Mucosa of descending colon (tissue), 3 donors: ENCODE data around the gene FGF19. TPM values are rescaled to one million over a fixed set of nuclear protein-coding genes. Genes with fewer than 3 reads are reported as not detected.

Source experiments
- ATAC-seq: fragments of 200-7000 bp; cut with Tn5 transposase; one replicate; pipeline ENCODE4 v1.9.1; 2020; ENCODE audit warnings: mild to moderate bottlenecking, moderate library complexity
- DNase-seq, 3 donors: peaks; one replicate each; pipeline ENCODE4 v3.0.0-alpha.2; 2020
- H3K36me3 ChIP-seq: fragments of 200-600 bp; one replicate; pipeline ENCODE4 v1.8.0; 2021; ENCODE audit warnings: low read depth, mild to moderate bottlenecking
- H3K4me1 ChIP-seq: fragments of 200-600 bp; one replicate; pipeline ENCODE4 v1.8.0; 2021; ENCODE audit warnings: low read depth, mild to moderate bottlenecking
- H3K4me3 ChIP-seq: fragments of 200-600 bp; one replicate; pipeline ENCODE4 v1.8.0; 2021; ENCODE audit warnings: mild to moderate bottlenecking
- H3K9me3 ChIP-seq: fragments of 200-600 bp; one replicate; pipeline ENCODE4 v1.8.0; 2021; ENCODE audit warnings: mild to moderate bottlenecking
- intact Hi-C, 2 donors: fragments of 100-400 bp; cut with DNase I in 1 of 2; cut with micrococcal nuclease in 1 of 2; formaldehyde crosslinking; loops; one replicate each; pipeline versions ENCODE4 v1.11.0 to v1.11.1; 2022; cut with DNase I, micrococcal nuclease
- total RNA-seq, 3 donors: library from RNA; stranded (reverse); fragmentation: NEBNext Ultra II Directional in 2 of 3; extraction: Animal tissue kit (Norgen Biotek cat#: 25700) in 2 of 3; gene quantifications; one replicate each; pipeline versions ENCODE4 v1.2.1 to v1.2.4, GENCODE V29; 2021 to 2023
- TF ChIP-seq, protein P1 (sequence below): fragments of 200-600 bp; IDR thresholded peaks from one replicate; pipeline ENCODE4 v1.8.0; 2022; ENCODE audit warnings: antibody characterized with exemption, mild to moderate bottlenecking
- donor health status: DM: no; HTN: no; CAD: no; lungs with moderate emphysema.
- donor health status: DM: no; HTN: no; CAD: no.
- donor health status: DM: no; HTN: yes; CAD: no.

The FGF19 gene
- total RNA-seq, 3 donors from 2014 or later = not detected

DNA sequence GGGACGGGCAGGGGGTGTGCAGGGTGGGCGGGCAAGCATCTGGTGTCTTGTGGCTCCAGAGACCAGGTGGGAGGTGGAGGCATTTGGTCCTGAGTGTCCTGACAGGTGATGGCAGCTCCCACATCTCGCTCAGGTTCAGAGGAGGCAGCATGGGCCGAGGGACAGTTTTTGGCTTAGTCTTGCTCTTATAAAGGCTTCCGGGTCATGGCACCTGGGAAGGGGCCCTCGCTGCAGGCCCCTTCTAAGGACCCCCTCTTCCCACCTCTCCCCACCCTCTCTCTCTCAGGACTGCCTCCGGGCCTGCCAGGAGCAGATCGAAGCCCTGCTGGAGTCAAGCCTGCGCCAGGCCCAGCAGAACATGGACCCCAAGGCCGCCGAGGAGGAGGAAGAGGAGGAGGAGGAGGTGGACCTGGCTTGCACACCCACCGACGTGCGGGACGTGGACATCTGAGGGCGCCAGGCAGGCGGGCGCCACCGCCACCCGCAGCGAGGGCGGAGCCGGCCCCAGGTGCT, 52.9 kb downstream of the FGF19 start:
- no peaks in the 10 kb centered on the region for H3K9me3 ChIP-seq
- intact Hi-C loops = no loop called here
- ATAC-seq (no peak), DNase-seq (peak in 2 of 3 donors; percentile 9 to 42)
- TF ChIP-seq, protein P1, sequence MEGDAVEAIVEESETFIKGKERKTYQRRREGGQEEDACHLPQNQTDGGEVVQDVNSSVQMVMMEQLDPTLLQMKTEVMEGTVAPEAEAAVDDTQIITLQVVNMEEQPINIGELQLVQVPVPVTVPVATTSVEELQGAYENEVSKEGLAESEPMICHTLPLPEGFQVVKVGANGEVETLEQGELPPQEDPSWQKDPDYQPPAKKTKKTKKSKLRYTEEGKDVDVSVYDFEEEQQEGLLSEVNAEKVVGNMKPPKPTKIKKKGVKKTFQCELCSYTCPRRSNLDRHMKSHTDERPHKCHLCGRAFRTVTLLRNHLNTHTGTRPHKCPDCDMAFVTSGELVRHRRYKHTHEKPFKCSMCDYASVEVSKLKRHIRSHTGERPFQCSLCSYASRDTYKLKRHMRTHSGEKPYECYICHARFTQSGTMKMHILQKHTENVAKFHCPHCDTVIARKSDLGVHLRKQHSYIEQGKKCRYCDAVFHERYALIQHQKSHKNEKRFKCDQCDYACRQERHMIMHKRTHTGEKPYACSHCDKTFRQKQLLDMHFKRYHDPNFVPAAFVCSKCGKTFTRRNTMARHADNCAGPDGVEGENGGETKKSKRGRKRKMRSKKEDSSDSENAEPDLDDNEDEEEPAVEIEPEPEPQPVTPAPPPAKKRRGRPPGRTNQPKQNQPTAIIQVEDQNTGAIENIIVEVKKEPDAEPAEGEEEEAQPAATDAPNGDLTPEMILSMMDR = no peak
- H3K4me3 ChIP-seq = no peak overlapping the region
- no peaks in the 10 kb centered on the region for H3K4me1 ChIP-seq
- H3K36me3 ChIP-seq = no peaks in the 10 kb centered on the region

GRCh38 chr11:69650081-69650831, 53.6 kb downstream of the FGF19 start:
- no peak for ATAC-seq
- Histone ChIP-seq H3K36me3 (no peaks in the 10 kb centered on the region), H3K9me3 (no peaks in the 10 kb centered on the region), H3K4me3 (no peak overlapping the region), H3K4me1 (no peaks in the 10 kb centered on the region)
- intact Hi-C loops = no loop called here
- peak in 2 of 3 donors; percentile 17 to 40 for DNase-seq
- TF ChIP-seq, protein P1 = no peak

DNA sequence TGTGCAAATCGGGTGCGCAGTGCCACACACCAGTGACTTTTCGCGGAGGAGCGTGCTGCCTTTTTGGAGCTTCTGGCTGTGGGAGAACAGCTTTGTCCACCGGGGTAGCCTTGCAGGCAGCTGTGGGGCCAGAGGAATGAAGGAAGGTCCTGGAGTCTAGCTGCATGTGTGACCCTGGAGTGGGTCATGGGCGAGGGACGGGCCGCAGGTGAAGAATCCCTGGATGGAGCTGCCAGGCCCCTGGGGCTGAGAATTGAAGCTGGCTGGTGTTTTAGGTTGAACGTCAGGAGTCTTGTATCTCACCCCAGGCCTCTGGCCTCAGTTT, 54.3 kb downstream of the FGF19 start:
- peak in 2 of 3 donors; percentile 13 to 33 for DNase-seq

GRCh38 chr11:69648679-69649575, 54.9 kb downstream of the FGF19 start:
- TF ChIP-seq, protein P1 = no peak
- no peaks in the 10 kb centered on the region for H3K36me3 ChIP-seq
- ATAC-seq = no peak

More for the DNA sequence above, 54.3 kb downstream of the FGF19 start:
- intact Hi-C loops = loop anchor here in 1 of 2 donors (5.0 to 10.0 kb wide), 2 partner anchors 362 to 545 kb away; no protein-coding TSS in a partner anchor
- TF ChIP-seq, protein P1 = no peak
- ATAC-seq = no peak
- Histone ChIP-seq H3K9me3 (no peaks in the 10 kb centered on the region), H3K4me3 (no peak overlapping the region), H3K36me3 (no peaks in the 10 kb centered on the region), H3K4me1 (peaks cover 1% of the 10 kb centered on the region)

More at GRCh38 chr11:69648679-69649575, 54.9 kb downstream of the FGF19 start:
- DNase-seq = peak in 2 of 3 donors; percentile 22 to 44
- peaks cover 7% of the 10 kb centered on the region for H3K4me1 ChIP-seq
- no peak overlapping the region for H3K4me3 ChIP-seq
- intact Hi-C loops = loop anchor here in 1 of 2 donors (5.0 to 10.0 kb wide), 2 partner anchors 362 to 544 kb away; no protein-coding TSS in a partner anchor
- H3K9me3 ChIP-seq = no peaks in the 10 kb centered on the region

Other genes with a start within 250 kb of the FGF19 start
- not detected for gene LINC01488, start 222.4 kb downstream of the FGF19 start, total RNA-seq
- 10 to 100 TPM; 44.6 to 82.4 (median 58.9) TPM for gene CCND1, start 62.9 kb downstream of the FGF19 start, total RNA-seq
- 10 to 100 TPM; 21.8 to 30.5 (median 22.4) TPM for gene LTO1, start 28.7 kb downstream of the FGF19 start, total RNA-seq
- not detected for gene FGF4, start 71.3 kb upstream of the FGF19 start, total RNA-seq
- not detected for gene FGF3, start 115.4 kb upstream of the FGF19 start, total RNA-seq